ENCODE measurements around the gene TMC5.
"Not testable (repeated sequence)": the region's sequence is repeated elsewhere in the genome, so short reads cannot be mapped to it uniquely, and the experiment has no call there.

The TMC5 gene

DNA sequence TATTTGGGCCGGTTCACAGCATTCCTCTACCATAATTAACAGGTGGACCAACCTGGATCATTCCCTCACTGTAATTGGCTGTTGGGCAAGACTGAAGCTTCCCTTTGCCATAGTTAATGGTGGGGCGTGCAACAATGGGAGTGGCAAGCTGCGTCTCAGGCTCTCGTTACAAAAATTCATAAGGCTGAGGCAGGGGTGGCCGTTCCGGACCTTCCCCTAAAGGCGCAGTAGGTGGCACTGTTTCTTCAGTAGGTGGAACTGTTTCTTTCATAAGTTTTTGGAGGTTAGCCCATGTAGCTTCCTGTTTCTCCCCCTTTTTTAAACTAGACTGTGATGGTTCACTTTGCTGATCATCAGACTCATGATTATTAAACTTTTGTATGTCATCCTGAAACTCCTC is 17.0 kb upstream of the TMC5 start:
- DNase-seq (ENCODE audit: low spot score) = no peak

- DNase-seq (ENCODE audit: low spot score) = no peak
Measured at GRCh38 chr16:19406891-19407491, 10.7 kb upstream of the TMC5 start.

GRCh38 chr16:19410435-19411171 is 7.1 kb upstream of the TMC5 start:
- DNase-seq (ENCODE audit: low spot score) = peak; percentile 48

DNA sequence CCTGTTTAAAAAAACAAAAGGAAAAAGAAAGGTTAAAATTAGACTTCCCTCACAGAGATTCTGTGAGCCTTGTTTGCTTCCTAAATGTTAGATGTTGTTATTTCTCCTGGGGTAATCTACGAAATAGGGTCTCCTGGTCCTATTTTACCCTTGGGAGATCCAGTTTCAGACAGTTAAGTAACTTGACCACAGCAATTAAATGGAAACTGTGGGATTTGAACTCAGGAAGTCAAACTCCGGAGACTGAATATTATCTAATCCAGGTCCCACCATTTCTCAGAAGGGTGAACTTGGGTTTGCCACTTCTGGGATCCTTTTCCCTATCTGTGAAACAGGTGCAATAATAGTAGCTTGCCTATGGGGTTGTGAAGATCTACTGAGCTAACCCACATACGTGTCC is 6.4 kb upstream of the TMC5 start:
- no peak for DNase-seq (ENCODE audit: low spot score)

DNA sequence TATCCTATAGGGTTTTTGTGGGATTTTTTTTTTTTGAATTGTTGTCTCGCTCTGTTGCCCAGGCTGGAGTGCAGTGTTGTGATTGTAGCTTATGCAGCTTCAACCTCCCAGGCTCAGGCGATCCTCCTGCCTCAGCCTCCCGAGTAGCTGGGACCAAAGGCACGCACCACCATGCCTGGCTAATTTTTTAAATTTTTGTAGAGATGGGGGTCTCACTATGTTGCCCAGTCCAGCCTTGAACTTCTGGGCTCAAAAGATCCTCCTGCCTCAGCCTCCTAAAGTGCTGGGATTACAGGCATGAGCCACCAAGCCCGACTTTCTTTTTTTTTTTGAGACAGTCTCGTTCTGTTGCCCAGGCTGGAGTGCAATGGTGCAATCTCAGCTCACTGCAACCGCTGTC is 5.6 kb upstream of the TMC5 start:
- not testable (repeated sequence) for DNase-seq (ENCODE audit: low spot score)

- no peak for DNase-seq (ENCODE audit: low spot score)
Measured at GRCh38 chr16:19415461-19415860, 2.2 kb upstream of the TMC5 start.

DNA sequence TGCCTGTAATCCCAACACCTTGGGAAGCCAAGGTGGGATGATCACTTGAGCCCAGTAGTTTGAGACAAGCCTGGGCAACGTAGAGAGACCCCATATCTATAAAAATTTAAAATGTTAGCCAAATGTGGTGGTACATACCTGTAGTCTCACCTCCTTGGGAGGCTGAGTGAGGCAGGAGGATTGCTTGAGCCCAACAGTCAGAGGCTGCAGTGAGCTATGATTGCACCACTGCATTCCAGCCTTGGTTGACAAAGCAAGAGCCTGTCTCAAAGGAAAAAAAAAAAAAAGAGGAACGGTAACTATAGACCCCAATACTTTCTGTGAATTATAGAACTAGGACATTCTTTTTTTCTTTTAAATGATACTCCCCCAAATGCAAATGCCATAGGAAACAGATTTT is 1.8 kb upstream of the TMC5 start:
- no peak for DNase-seq (ENCODE audit: low spot score)

DNA sequence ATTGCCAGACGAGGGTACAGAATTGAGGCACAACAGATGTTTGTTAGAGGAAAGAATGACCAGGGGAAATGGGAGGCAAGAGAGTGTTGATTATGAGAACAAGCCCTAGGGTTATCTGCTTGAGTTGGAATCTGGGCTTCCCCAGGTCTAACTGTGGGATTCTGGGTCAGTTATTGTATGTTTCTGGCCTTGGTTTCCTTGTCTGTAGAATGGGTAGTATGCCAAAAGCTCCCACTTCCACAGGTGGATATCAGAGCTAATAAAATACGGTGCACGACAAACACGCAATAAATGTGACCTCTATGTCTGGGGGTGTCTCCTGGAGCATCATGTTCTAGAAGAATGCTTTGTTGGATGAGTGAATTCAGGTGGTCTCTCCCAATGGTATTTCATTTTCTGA is 517 bp downstream of the TMC5 start:
- DNase-seq (ENCODE audit: low spot score) = no peak

DNA sequence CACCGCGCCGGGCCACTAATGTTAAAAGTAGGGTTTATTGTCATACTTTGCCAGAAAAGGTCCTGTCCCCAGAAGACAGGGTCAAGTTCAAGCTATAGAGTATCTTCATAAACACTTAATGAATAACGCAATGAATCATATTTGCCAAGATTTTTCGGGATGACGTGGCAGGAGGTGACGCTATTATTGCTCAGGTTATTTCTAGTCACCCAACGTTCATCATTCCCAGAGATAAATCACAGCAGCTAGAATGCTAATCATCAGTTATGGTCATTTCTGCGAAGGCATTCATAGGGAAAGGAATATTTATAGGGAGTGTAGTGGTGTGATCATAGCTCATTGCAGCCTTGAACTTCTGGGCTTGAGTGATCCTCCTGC is 2.0 kb downstream of the TMC5 start:
- peak; percentile 49 for DNase-seq (ENCODE audit: low spot score)

DNA sequence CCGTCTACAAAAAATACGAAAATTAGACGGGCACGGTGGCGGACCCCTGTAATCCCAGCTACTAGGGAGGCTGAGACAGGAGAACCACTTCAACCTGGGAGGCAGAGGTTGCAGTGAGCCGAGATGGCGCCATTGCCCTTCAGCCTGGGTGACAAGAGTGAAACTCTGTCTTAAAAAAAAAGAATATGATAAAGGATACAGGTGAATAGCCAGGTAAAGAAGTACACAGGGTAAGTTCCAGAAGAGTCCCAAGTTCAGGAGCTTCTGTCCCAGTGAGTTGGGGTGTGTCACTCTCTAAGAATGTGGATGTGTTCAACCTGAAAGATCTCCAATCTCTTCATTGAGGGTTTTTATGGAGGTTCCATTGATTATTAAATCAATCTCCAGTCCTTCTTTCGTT is 6.8 kb downstream of the TMC5 start:
- no peak for DNase-seq (ENCODE audit: low spot score)

DNA sequence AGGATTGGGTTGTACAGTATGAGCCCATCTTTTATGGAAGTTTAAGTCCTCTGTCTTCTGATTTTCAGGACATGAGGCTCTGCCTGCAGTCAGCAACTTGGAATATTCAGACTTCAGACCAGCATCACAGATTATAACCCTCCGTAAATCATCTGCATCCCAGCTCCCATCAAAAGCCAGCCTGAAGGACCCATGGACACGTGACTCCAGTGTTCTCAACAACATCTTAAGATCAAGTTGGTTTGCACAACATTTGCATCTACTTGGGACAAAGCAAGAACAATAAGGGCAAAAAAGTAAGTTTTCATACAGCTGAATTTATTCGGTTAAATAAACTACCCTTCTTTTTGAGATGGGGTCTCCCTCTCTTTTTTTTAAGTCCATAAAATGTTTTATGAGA is 12.7 kb downstream of the TMC5 start:
- DNase-seq (ENCODE audit: low spot score) = no peak

DNA sequence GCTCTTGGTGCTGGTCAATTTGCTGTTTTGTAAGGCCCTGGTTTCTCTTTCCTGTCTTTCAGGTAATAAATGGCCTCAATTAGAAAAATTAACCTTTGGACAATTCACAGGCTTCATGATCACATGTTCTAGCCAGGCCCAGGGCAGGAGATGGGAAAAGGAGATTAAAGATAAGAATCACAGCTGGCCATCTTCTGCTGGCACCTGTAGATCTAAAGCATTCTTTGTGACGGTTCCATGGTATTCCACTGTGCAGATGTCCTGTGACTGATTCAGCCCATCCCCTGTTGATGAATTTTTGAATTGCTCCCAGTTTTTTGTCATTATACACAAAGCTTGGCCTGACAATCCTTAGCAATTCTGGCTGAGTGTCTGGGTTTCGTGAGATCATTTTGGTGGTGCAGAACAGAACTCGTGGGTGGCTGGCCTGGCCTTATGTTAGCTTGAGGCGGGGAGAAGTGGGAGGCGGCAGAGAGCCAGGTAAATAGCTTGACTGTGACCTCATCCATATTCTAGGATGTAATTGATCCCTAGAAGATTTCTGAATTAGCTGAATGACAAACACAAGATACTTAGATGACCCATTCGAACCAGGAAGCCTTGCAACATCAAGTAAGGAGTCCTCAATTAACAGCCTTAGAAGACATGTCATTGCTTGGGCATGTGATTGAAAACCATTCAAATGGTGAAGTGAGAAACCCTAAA is 14.1 kb downstream of the TMC5 start:
- no peak for DNase-seq (ENCODE audit: low spot score)

GRCh38 chr16:19432429-19432828 is 14.7 kb downstream of the TMC5 start:
- DNase-seq (ENCODE audit: low spot score) = peak; percentile 85

- no peak for DNase-seq (ENCODE audit: low spot score)
Measured at GRCh38 chr16:19434584-19434983, 16.9 kb downstream of the TMC5 start.

- DNase-seq (ENCODE audit: low spot score) = no peak
Measured at GRCh38 chr16:19436540-19436939, 18.9 kb downstream of the TMC5 start.

- no peak for DNase-seq (ENCODE audit: low spot score)
Measured at GRCh38 chr16:19437280-19437679, 19.6 kb downstream of the TMC5 start.

- no peak for DNase-seq (ENCODE audit: low spot score)
Measured at GRCh38 chr16:19438739-19439138, 21.1 kb downstream of the TMC5 start.

- DNase-seq (ENCODE audit: low spot score) = no peak
Measured at GRCh38 chr16:19439483-19439882, 21.8 kb downstream of the TMC5 start.

DNA sequence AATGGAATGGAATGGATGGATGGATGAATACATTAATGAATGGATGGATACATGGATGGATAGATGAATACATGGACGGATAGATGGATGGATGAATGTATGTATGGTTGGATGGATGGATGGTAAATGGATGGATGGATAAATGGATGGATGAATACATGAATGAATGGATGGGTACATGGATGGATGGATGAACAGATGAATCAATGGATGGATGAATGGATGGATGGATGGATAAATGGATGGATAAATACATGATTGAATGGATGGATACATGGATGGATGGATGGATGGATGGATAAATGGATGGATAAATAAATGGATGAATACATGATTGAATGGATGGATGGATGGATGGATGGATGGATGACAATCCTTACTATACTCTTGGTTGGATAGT is 26.0 kb downstream of the TMC5 start:
- no peak for DNase-seq (ENCODE audit: low spot score)

- DNase-seq (ENCODE audit: low spot score) = no peak
Measured at GRCh38 chr16:19446300-19446846, 28.7 kb downstream of the TMC5 start.

DNA sequence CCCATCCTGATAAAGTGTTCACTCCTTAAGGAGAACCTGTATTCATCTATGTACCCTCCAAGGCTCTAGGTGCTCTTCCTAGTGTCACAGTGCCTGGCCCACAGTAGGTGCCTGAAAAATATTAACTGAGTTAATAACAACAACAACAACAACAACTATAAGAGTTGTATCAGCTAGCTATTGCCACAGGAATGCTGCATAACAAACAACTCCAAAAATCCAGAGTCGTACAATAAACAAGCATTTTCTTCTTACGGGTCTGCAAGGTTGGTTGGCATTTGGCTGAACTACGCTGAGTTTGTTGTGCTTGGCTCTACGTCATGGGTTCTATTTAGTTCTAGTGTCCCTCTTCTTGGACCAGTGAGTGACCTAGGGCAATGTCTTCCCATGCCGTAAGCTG is 29.2 kb downstream of the TMC5 start:
- DNase-seq (ENCODE audit: low spot score) = no peak

DNA sequence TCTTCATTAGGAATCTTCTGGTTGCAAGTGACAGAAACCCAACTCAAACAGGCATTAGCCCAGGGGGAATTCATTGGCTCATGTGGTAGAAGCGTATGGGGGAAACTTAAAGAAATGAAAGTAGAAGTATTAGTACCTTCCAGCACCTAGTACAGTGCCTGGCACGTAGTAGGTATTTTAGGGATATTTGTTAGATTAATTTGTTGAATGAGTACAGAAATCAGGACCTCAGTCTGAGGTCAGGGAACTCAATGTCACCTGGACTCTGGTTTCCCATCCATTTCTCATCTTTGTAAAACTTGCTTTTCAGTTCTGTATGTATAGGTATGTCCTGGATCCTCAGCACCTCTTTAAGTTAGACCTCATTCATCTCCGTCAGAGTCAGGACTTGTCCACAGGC is 32.5 kb downstream of the TMC5 start:
- DNase-seq (ENCODE audit: low spot score) = no peak

DNA sequence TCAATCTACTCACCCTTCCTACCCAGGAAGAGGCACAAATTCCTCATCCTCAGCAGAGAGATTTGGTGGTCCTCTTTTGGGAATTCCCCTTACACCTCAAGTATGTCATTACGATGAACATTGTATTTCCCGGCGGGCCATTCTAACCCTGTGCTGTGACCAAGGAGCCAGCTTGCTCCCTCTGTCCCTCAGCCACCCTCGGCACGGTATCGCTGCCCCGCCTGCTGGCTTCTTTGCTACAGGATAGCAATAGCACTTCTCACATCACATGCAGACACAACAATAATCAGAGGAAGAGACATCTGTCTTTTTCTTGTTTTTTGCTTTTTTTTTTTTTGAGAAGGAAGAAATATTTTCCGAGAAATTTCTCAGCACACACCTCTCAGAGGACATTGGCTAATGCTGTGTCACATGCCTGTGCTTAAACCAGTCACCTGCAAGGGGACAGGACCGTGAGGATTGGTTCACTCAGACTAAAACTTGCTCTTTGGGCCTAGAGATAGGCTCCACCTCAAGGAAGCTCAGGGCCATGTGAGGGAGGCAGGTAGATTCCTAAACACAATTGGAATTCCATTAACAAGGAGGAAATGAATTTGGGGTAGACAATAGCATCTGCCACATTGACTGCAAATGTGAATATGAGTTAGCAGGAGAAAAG is 41.2 kb downstream of the TMC5 start:
- DNase-seq (ENCODE audit: low spot score) = no peak
